Immature natural killer cell (primary cell): ENCODE results near the gene TMEM167A. TPM values are rescaled to one million over a fixed set of nuclear protein-coding genes. Genes with fewer than 3 reads are reported as not detected.

ENCODE experiments used
- DNase-seq, 3 donors: peaks; one replicate each; pipeline ENCODE4 v3.0.0; 2022; ENCODE audit warnings: mixed read lengths in 1 of 3
- H3K27ac Mint-ChIP-seq, 6 donors: one replicate each; pipeline ENCODE4 v1.8.0; 2020; ENCODE audit warnings: mixed read lengths in 6 of 6, mild to moderate bottlenecking in 5 of 6, inconsistent platforms in 4 of 6, moderate library complexity in 3 of 6
- H3K27me3 Mint-ChIP-seq, 3 donors: one replicate each; pipeline ENCODE4 v1.8.0; 2020 to 2021; ENCODE audit warnings: low read depth in 3 of 3, mild to moderate bottlenecking in 3 of 3, mixed read lengths in 3 of 3, moderate library complexity in 3 of 3, inconsistent platforms in 1 of 3
- H3K36me3 Mint-ChIP-seq, 3 donors: one replicate each; pipeline ENCODE4 v1.8.0; 2020; ENCODE audit warnings: mixed read lengths in 3 of 3, inconsistent platforms in 2 of 3, mild to moderate bottlenecking in 2 of 3
- H3K4me1 Mint-ChIP-seq, 2 donors: one replicate each; pipeline ENCODE4 v1.8.0; 2020; ENCODE audit warnings: inconsistent platforms in 2 of 2, mild to moderate bottlenecking in 2 of 2, mixed read lengths in 2 of 2, moderate library complexity in 1 of 2
- H3K4me3 Mint-ChIP-seq, 5 donors: one replicate each; pipeline ENCODE4 v1.8.0; 2020; ENCODE audit warnings: mild to moderate bottlenecking in 5 of 5, mixed read lengths in 5 of 5, inconsistent platforms in 3 of 5, moderate library complexity in 3 of 5
- H3K9me3 Mint-ChIP-seq, 6 donors: one replicate each; pipeline ENCODE4 v1.8.0; 2020; ENCODE audit warnings: mild to moderate bottlenecking in 6 of 6, mixed read lengths in 6 of 6, inconsistent platforms in 4 of 6, moderate library complexity in 3 of 6
- polyA plus RNA-seq, 3 donors: library from polyadenylated mRNA; unstranded; fragments of 300-500 nt; fragmentation: Illumina TruSeq; gene quantifications; one replicate each; pipeline ENCODE4 v1.2.3, GENCODE V29; 2021

Gene TMEM167A
- polyA plus RNA-seq, 3 donors from 2014 or later: 55.9 to 99.1 (median 67.2) TPM

GRCh38 chr5:83011985-83012384, 65.2 kb downstream of the TMEM167A start:
- peaks cover 0 to 3% (median 0%) of the 10 kb centered on the region in 6 donors for H3K9me3 Mint-ChIP-seq
- peaks cover 0 to 2% (median 1%) of the 10 kb centered on the region in 3 donors for H3K27me3 Mint-ChIP-seq
- no peak overlapping the region for H3K27ac Mint-ChIP-seq
- DNase-seq: no peak
- no peaks in the 10 kb centered on the region for H3K4me1 Mint-ChIP-seq
- no peak overlapping the region for H3K4me3 Mint-ChIP-seq
- peaks cover 0 to 3% (median 0%) of the 10 kb centered on the region in 3 donors for H3K36me3 Mint-ChIP-seq

- Mint-ChIP-seq H3K36me3 (no peaks in the 10 kb centered on the region), H3K27ac (no peak overlapping the region), H3K9me3 (peaks cover 0 to 3% (median 0%) of the 10 kb centered on the region in 6 donors), H3K4me3 (no peak overlapping the region), H3K4me1 (no peaks in the 10 kb centered on the region), H3K27me3 (peaks cover 0 to 6% (median 0%) of the 10 kb centered on the region in 3 donors)
- DNase-seq: no peak
These were observed 67.8 kb downstream of the TMEM167A start for GRCh38 chr5:83009408-83009807.

GRCh38 chr5:83007755-83008154, 69.4 kb downstream of the TMEM167A start:
- DNase-seq: no peak
- H3K27me3 Mint-ChIP-seq: peaks cover 0 to 8% (median 2%) of the 10 kb centered on the region in 3 donors
- H3K36me3 Mint-ChIP-seq: no peaks in the 10 kb centered on the region
- no peaks in the 10 kb centered on the region for H3K4me1 Mint-ChIP-seq
- H3K4me3 Mint-ChIP-seq: no peak overlapping the region
- H3K27ac Mint-ChIP-seq: no peak overlapping the region
- peaks cover 0 to 3% (median 0%) of the 10 kb centered on the region in 6 donors for H3K9me3 Mint-ChIP-seq

GRCh38 chr5:83006683-83007283, 70.4 kb downstream of the TMEM167A start:
- peaks cover 0 to 3% (median 0%) of the 10 kb centered on the region in 6 donors for H3K9me3 Mint-ChIP-seq
- no peaks in the 10 kb centered on the region for H3K36me3 Mint-ChIP-seq
- DNase-seq: no peak
- no peaks in the 10 kb centered on the region for H3K4me1 Mint-ChIP-seq
- H3K4me3 Mint-ChIP-seq: no peak overlapping the region
- no peak overlapping the region for H3K27ac Mint-ChIP-seq
- H3K27me3 Mint-ChIP-seq: peaks cover 0 to 6% (median 2%) of the 10 kb centered on the region in 3 donors

DNA sequence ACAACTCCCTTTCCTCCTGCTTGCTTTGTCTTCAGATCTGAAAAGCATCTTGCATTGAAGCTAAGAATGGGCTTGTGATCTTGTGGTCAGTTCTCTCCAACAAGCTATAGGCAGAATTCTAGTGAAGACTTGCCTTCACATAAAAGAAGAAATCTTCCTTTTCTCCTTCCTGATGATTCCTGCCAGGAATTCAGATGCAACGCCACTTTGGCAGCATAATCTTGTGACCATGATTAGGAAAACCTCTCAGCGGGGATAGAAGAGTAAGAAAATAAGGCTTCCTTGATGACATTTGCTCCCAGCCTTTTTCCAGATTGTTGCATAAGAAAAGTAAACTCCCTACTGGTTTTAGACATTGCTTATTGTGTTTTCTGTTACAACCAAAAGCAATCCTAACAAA, 73.4 kb downstream of the TMEM167A start:
- Mint-ChIP-seq H3K27ac (no peak overlapping the region), H3K4me1 (no peaks in the 10 kb centered on the region), H3K27me3 (peaks cover 0 to 9% (median 3%) of the 10 kb centered on the region in 3 donors), H3K9me3 (peaks cover 0 to 3% (median 0%) of the 10 kb centered on the region in 6 donors), H3K4me3 (no peak overlapping the region), H3K36me3 (no peaks in the 10 kb centered on the region)
- no peak for DNase-seq

Other genes starting within 250 kb of the TMEM167A start
- gene XRCC4, start 153 bp upstream of the TMEM167A start, polyA plus RNA-seq: 10 to 100 TPM in 2 of 3 donors, 1 to 10 TPM in 1; 8.0 to 14.9 (median 11.7) TPM